HEK293T (cell line): ENCODE data around the gene PRKCA.

ENCODE experiments used
- BHLHE40 ChIP-seq: fragments of 450-650 bp; IDR thresholded peaks from 2 replicates; pipeline ENCODE4 v1.6.1; 2016; ENCODE audit warnings: mild to moderate bottlenecking, moderate library complexity, borderline replicate concordance
- CTBP1 ChIP-seq: fragments of 450-650 bp; IDR thresholded peaks from 2 replicates; pipeline ENCODE4 v1.6.1; 2016; ENCODE audit warnings: borderline replicate concordance
- ELF4 ChIP-seq: fragments of 450-650 bp; IDR thresholded peaks from 2 replicates; pipeline ENCODE4 v1.6.1; 2017; ENCODE audit warnings: antibody characterized with exemption
- FOXA1 ChIP-seq: fragments of 450-650 bp; IDR thresholded peaks from 2 replicates; pipeline ENCODE4 v1.6.1; 2016; ENCODE audit warnings: mild to moderate bottlenecking
- FOXK2 ChIP-seq: fragments of 450-650 bp; IDR thresholded peaks from 2 replicates; pipeline ENCODE4 v1.6.1; 2016; ENCODE audit warnings: mild to moderate bottlenecking
- FOXM1 ChIP-seq: fragments of 450-650 bp; IDR thresholded peaks from 2 replicates; pipeline ENCODE4 v1.6.1; 2017; ENCODE audit warnings: mild to moderate bottlenecking, borderline replicate concordance
- HDGF ChIP-seq: fragments of 450-650 bp; IDR thresholded peaks from 2 replicates; pipeline ENCODE4 v1.6.1; 2017; ENCODE audit warnings: antibody characterized with exemption, borderline replicate concordance
- L3MBTL2 ChIP-seq: fragments of 450-650 bp; conservative IDR thresholded peaks from 2 replicates; pipeline ENCODE4 v1.6.1; 2016; ENCODE audit warnings: mild to moderate bottlenecking
- LEF1 ChIP-seq: fragments of 450-650 bp; IDR thresholded peaks from 2 replicates; pipeline ENCODE4 v1.6.1; 2017; ENCODE audit warnings: mild to moderate bottlenecking, borderline replicate concordance
- SUZ12 ChIP-seq: fragments of 450-650 bp; IDR thresholded peaks from 2 replicates; pipeline ENCODE4 v1.6.1; 2016; ENCODE audit warnings: mild to moderate bottlenecking
- TARDBP ChIP-seq: fragments of 450-650 bp; IDR thresholded peaks from 2 replicates; pipeline ENCODE4 v1.6.1; 2016

GRCh38 chr17:66444031-66444430 is 141.6 kb downstream of the PRKCA start:
- no peak for TF ChIP-seq FOXK2
- no peak for TF ChIP-seq SUZ12
- no peak for TF ChIP-seq HDGF
- no peak for TF ChIP-seq ELF4
- TF ChIP-seq LEF1, result no peak
- TF ChIP-seq FOXM1, result no peak
- TF ChIP-seq L3MBTL2, result no peak
- TF ChIP-seq BHLHE40, result no peak
- TF ChIP-seq CTBP1, result no peak
- TF ChIP-seq FOXA1, result no peak
- no peak for TF ChIP-seq TARDBP
